ENCODE results near the gene BEND5.

GRCh38 chr1:48777219-48777895, 666 bp upstream of the BEND5 start:
- TF ChIP-seq CTCF (IDR thresholded peaks at IDR 0.05) (no peak), EZH2phosphoT487 (IDR thresholded peaks at IDR 0.05) (no peak)
